ENCODE results near the gene MISP3. TPM values are rescaled to one million over a fixed set of nuclear protein-coding genes. Genes with fewer than 3 reads are reported as not detected.

Gene MISP3
- total RNA-seq, 4 donors from 2014 or later = 9.1 to 26.2 (median 17.2) TPM

- TF ChIP-seq CTCF (IDR thresholded peaks at IDR 0.05) (no peak), POLR2A (IDR thresholded peaks at IDR 0.05) (no peak)
- no peak for DNase-seq (ENCODE audit: low spot score in 2 of 2)
- intact Hi-C loops (cut with DNase I; ENCODE audit: low total_unique reads) = no loop called here
- WGBS, 2 donors = 53 to 60% methylated on average over 9 of the region's 9 CpGs
- no peak overlapping the region for H3K4me3 ChIP-seq (ENCODE audit: low read depth, poor library complexity, severe bottlenecking)
Observed at GRCh38 chr19:14061081-14061749, 11.4 kb upstream of the MISP3 start.

GRCh38 chr19:14061751-14062557, 10.6 kb upstream of the MISP3 start, which contains the start of gene PALM3:
PALM3 (minus strand) TSS chr19:14062076; CDS start chr19:14061980, 96 bp downstream.
- TF ChIP-seq POLR2A (IDR thresholded peaks at IDR 0.05) = no peak
- no peak for TF ChIP-seq CTCF (IDR thresholded peaks at IDR 0.05)
- H3K4me3 ChIP-seq (ENCODE audit: low read depth, poor library complexity, severe bottlenecking) = no peak within 1 kb of the TSS
- 39 to 55% methylated on average over 19 of the region's 19 CpGs for WGBS, 2 donors
- DNase-seq (ENCODE audit: low spot score in 2 of 2) = peak in 1 of 2 donors; percentile 80
- intact Hi-C loops (cut with DNase I; ENCODE audit: low total_unique reads) = no loop called here

- 61 to 69% methylated on average over 5 of the region's 5 CpGs for WGBS, 2 donors
Observed at GRCh38 chr19:14062558-14062855, 10.1 kb upstream of the MISP3 start.

GRCh38 chr19:14063105-14063504, 9.5 kb upstream of the MISP3 start:
- WGBS, 2 donors = 70 to 71% methylated on average over 7 of the region's 7 CpGs
- no peak overlapping the region for H3K4me3 ChIP-seq (ENCODE audit: low read depth, poor library complexity, severe bottlenecking)
- no peak for DNase-seq (ENCODE audit: low spot score in 2 of 2)
- intact Hi-C loops (cut with DNase I; ENCODE audit: low total_unique reads) = no loop called here
- TF ChIP-seq CTCF (IDR thresholded peaks at IDR 0.05) (no peak), POLR2A (IDR thresholded peaks at IDR 0.05) (no peak)

More at GRCh38 chr19:14062558-14062855, 10.1 kb upstream of the MISP3 start:
- no peak overlapping the region for H3K4me3 ChIP-seq (ENCODE audit: low read depth, poor library complexity, severe bottlenecking)
- intact Hi-C loops (cut with DNase I; ENCODE audit: low total_unique reads) = no loop called here
- DNase-seq (ENCODE audit: low spot score in 2 of 2) = no peak
- TF ChIP-seq POLR2A (IDR thresholded peaks at IDR 0.05) (no peak), CTCF (IDR thresholded peaks at IDR 0.05) (no peak)

GRCh38 chr19:14066134-14066533, 6.5 kb upstream of the MISP3 start:
- H3K4me3 ChIP-seq (ENCODE audit: low read depth, poor library complexity, severe bottlenecking) = no peak overlapping the region
- no peak for TF ChIP-seq CTCF (IDR thresholded peaks at IDR 0.05)
- TF ChIP-seq POLR2A (IDR thresholded peaks at IDR 0.05) = no peak
- WGBS, 2 donors = 69 to 72% methylated on average over 2 of the region's 2 CpGs
- DNase-seq (ENCODE audit: low spot score in 2 of 2) = no peak
- intact Hi-C loops (cut with DNase I; ENCODE audit: low total_unique reads) = no loop called here
